Left ventricle myocardium inferior (tissue), 1 donor: ENCODE results near the gene STK10. TPM values are rescaled to one million over a fixed set of nuclear protein-coding genes. Genes with fewer than 3 reads are reported as not detected.

Experiments
- DNase-seq: peaks from one replicate; pipeline ENCODE4 v3.0.0-alpha.2; 2020
- H3K27ac ChIP-seq: fragments of 200-600 bp; replicated peaks from 2 replicates; pipeline ENCODE4 v1.8.0; 2021
- H3K27me3 ChIP-seq: fragments of 200-600 bp; 2 replicates; pipeline ENCODE4 v1.8.0; 2021; ENCODE audit warnings: low read depth
- H3K36me3 ChIP-seq: fragments of 200-600 bp; 2 replicates; pipeline ENCODE4 v1.8.0; 2021
- H3K4me1 ChIP-seq: fragments of 200-600 bp; 2 replicates; pipeline ENCODE4 v1.8.0; 2021
- H3K4me3 ChIP-seq: fragments of 200-600 bp; 2 replicates; pipeline ENCODE4 v1.8.0; 2021; ENCODE audit warnings: mild to moderate bottlenecking, moderate library complexity
- H3K9me3 ChIP-seq: fragments of 200-600 bp; replicated peaks from 2 replicates; pipeline ENCODE4 v1.8.0; 2021
- CTCF ChIP-seq: fragments of 200-600 bp; IDR thresholded peaks from 2 replicates; pipeline ENCODE4 v1.8.0; 2021; ENCODE audit warnings: antibody characterized with exemption, mild to moderate bottlenecking, borderline replicate concordance
- intact Hi-C: fragments of 100-400 bp; cut with micrococcal nuclease; formaldehyde crosslinking; loops from one replicate; pipeline ENCODE4 v1.11.0; 2022
- total RNA-seq: library from RNA; stranded (reverse); fragmentation: NEBNext Ultra II Directional; extraction: Animal tissue kit (Norgen Biotek cat#: 25700); gene quantifications from one replicate; pipeline ENCODE4 v1.2.1, GENCODE V29; 2021
- donor health status: DM: no; HTN: yes; CAD: no; lungs with severe emphysema.

STK10 gene
- total RNA-seq, 1 donor from 2014 or later: 5.3 TPM

- intact Hi-C loops: no loop called here
- peaks cover 25% of the 10 kb centered on the region for H3K4me1 ChIP-seq
- no peaks in the 10 kb centered on the region for H3K9me3 ChIP-seq
- no peak overlapping the region for H3K4me3 ChIP-seq
- DNase-seq: no peak
- TF ChIP-seq CTCF: no peak
- no peak overlapping the region for H3K27ac ChIP-seq
- H3K27me3 ChIP-seq: no peaks in the 10 kb centered on the region
- H3K36me3 ChIP-seq: no peaks in the 10 kb centered on the region
Measured at GRCh38 chr5:172140866-172141265, 47.2 kb downstream of the STK10 start.

- no peaks in the 10 kb centered on the region for H3K36me3 ChIP-seq
- no peak overlapping the region for H3K27ac ChIP-seq
- no peaks in the 10 kb centered on the region for H3K9me3 ChIP-seq
- no peak overlapping the region for H3K4me3 ChIP-seq
- H3K4me1 ChIP-seq: peaks cover 22% of the 10 kb centered on the region
- no peaks in the 10 kb centered on the region for H3K27me3 ChIP-seq
- intact Hi-C loops: no loop called here
- no peak for DNase-seq
- TF ChIP-seq CTCF: no peak
Measured at GRCh38 chr5:172140120-172140519, 47.9 kb downstream of the STK10 start.

DNA sequence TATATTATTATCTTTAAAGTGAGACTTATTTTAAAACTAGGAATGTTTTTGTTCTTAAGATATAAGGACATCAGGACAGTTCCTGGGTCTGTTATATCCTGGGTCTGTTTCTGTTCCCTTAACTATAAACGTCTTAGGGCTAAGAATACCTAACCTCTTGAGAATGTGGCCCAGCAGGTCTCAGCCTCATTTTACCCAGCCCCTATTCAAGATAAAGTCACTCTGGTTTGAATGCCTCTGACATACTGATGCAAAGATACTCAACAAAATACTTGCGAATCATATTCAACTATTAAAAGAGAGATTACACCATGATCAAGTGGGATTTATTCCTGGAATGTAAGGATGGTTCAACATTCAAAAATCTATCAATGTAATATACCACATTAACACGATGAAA, 51.0 kb downstream of the STK10 start:
- Histone ChIP-seq H3K4me3 (no peak overlapping the region), H3K27ac (no peak overlapping the region), H3K36me3 (no peaks in the 10 kb centered on the region), H3K4me1 (no peaks in the 10 kb centered on the region), H3K9me3 (no peaks in the 10 kb centered on the region), H3K27me3 (no peaks in the 10 kb centered on the region)
- intact Hi-C loops: no loop called here
- TF ChIP-seq CTCF: no peak
- DNase-seq: no peak

- Histone ChIP-seq H3K4me3 (no peak overlapping the region), H3K27me3 (no peaks in the 10 kb centered on the region), H3K9me3 (no peaks in the 10 kb centered on the region), H3K27ac (no peak overlapping the region), H3K36me3 (no peaks in the 10 kb centered on the region), H3K4me1 (peaks cover 4% of the 10 kb centered on the region)
- TF ChIP-seq CTCF: no peak
- no peak for DNase-seq
- intact Hi-C loops: no loop called here
Measured at GRCh38 chr5:172133359-172134029, 54.5 kb downstream of the STK10 start.

GRCh38 chr5:172131690-172132089, 56.3 kb downstream of the STK10 start:
- Histone ChIP-seq H3K27me3 (no peaks in the 10 kb centered on the region), H3K36me3 (no peaks in the 10 kb centered on the region), H3K27ac (no peak overlapping the region), H3K4me3 (no peak overlapping the region), H3K9me3 (no peaks in the 10 kb centered on the region), H3K4me1 (peaks cover 4% of the 10 kb centered on the region)
- no peak for TF ChIP-seq CTCF
- intact Hi-C loops: no loop called here
- no peak for DNase-seq
